ENCODE measurements around the gene MAT2B. TPM values are rescaled to one million over a fixed set of nuclear protein-coding genes. Genes with fewer than 3 reads are reported as not detected.
A peak's percentile ranks its signal among the peaks of the same experiment; 100 is the strongest.

MAT2B gene
- total and polyA plus RNA-seq, 2 of the 8 experiments (the other 6 are each of a cell fraction or from before 2014, with no cell fraction given) = 33.9 to 65.2 TPM

DNA sequence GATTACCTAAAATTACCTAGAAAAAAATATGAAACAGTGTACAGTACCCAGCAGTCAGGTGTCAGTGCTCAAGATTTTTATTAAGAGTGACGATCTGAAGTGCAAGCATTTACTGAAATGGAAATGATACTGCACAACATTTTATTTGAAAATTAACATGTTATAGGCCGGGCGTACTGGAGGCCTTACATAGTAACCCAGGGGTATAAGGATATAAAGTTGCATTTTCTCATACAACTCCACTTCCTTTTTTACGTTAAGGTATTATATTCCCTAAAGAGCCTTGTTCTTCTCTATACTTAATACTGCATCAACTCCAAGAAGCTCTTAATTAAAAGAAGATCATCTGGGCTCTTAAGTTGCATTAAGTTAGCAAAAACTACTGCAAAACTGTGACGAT, 3.3 kb downstream of the MAT2B start:
- Histone ChIP-seq H4K5ac (ENCODE audit: insufficient read length, low read depth, low read length) (peak overlapping the region; percentile 35), H2AK5ac (ENCODE audit: low read depth, low read length) (no peak overlapping the region), H3K36me3 (ENCODE audit: control insufficient read depth in 2 of 4, insufficient read depth in 4 of 4, low read length in 3 of 4) (peaks cover 2 to 21% (median 18%) of the 10 kb centered on the region in 4 experiments), H3K56ac (replicated peaks; ENCODE audit: insufficient read length, low read depth, low read length) (no peak overlapping the region), H2AFZ (ENCODE audit: low read length) (no peak overlapping the region), H2BK120ac (replicated peaks; ENCODE audit: low read depth, low read length) (no peak overlapping the region), H3K79me2 (ENCODE audit: control insufficient read depth in 1 of 2, insufficient read depth in 2 of 2, low read length in 2 of 2) (peaks cover 28 to 96% of the 10 kb centered on the region in 2 experiments), H2BK12ac (ENCODE audit: low read depth, low read length) (no peak overlapping the region), H3K23ac (ENCODE audit: insufficient read length) (no peak overlapping the region), H3K4me1 (replicated peaks in 1 of 4; ENCODE audit: control insufficient read depth in 3 of 4, insufficient read depth in 4 of 4, low read length in 3 of 4) (peaks cover 0 to 4% (median 3%) of the 10 kb centered on the region in 4 experiments; a peak in 3 of 7 replicates), H3K14ac (ENCODE audit: insufficient read length) (no peak overlapping the region), H3K4me3 (ENCODE audit: extremely low read depth in 1 of 4, insufficient read depth in 2 of 4, low read depth in 3 of 4, low read length in 4 of 4) (peak overlapping the region in 1 of 4 experiments; percentile 31; a peak in 1 of 8 replicates), H3K27ac (ENCODE audit: low read depth, low read length) (no peak overlapping the region), H3K4me2 (ENCODE audit: insufficient read depth in 1 of 2, low read depth in 2 of 2, low read length in 2 of 2) (peak overlapping the region in 1 of 2 experiments; percentile 26; a peak in 2 of 4 replicates), H4K20me1 (replicated peaks in 1 of 2; ENCODE audit: control insufficient read depth in 1 of 2, insufficient read depth in 2 of 2, low read length in 2 of 2) (peaks cover 19 to 34% of the 10 kb centered on the region in 2 experiments), H3K18ac (ENCODE audit: extremely low read depth, low read length) (no peak overlapping the region), H2BK15ac (ENCODE audit: low read length) (no peak overlapping the region), H2BK5ac (ENCODE audit: low read depth, low read length) (no peak overlapping the region), H4K8ac (ENCODE audit: extremely low read depth, insufficient read depth, low read length) (no peak overlapping the region), H3K9ac (replicated peaks in 1 of 4; ENCODE audit: extremely low read depth in 1 of 4, low read depth in 3 of 4, low read length in 3 of 4) (no peak overlapping the region), H3K27me3 (replicated peaks in 1 of 4; ENCODE audit: control insufficient read depth in 3 of 4, extremely low read depth in 1 of 4, insufficient read depth in 3 of 4, low read length in 3 of 4) (no peaks in the 10 kb centered on the region), H4K91ac (replicated peaks; ENCODE audit: insufficient read length, low read length) (no peak overlapping the region), H2BK20ac (ENCODE audit: low read length) (no peak overlapping the region), H3K23me2 (ENCODE audit: low read depth, low read length) (peaks cover 12% of the 10 kb centered on the region), H3K9me3 (ENCODE audit: insufficient read depth in 2 of 2, low read depth in 1 of 2, low read length in 1 of 2) (no peaks in the 10 kb centered on the region), H3K79me1 (ENCODE audit: low read depth, low read length) (no peaks in the 10 kb centered on the region), H3K4ac (replicated peaks; ENCODE audit: insufficient read length, low read depth, low read length) (no peak overlapping the region)
- FAIRE-seq (no peak), DNase-seq (ENCODE audit: low read depth in 1 of 2, low spot score in 2 of 2) (no peak)
- POLR2A ChIA-PET (ENCODE audit: partially characterized antibody) = interaction anchor here (1.0 to 2.5 kb wide), 6 partner anchors 10 to 71 kb away, joined by 3 to 12 read pairs (median 8); partner anchors contain the start of genes CCNG1, HMMR and NUDCD2
- 83% methylated on average over 5 of the region's 5 CpGs; no CpG with 5 or more reads in 1 of the 2 experiments for WGBS, 2 experiments (ENCODE audit: extremely low coverage in 1 of 2, insufficient coverage in 1 of 2, insufficient read length in 1 of 2, insufficient replicate concordance in 2 of 2, low coverage in 1 of 2, low lambda C conversion rate in 2 of 2, missing lambda C conversion rate in 1 of 2)
- CTCF ChIA-PET (ENCODE audit: partially characterized antibody) = interaction anchor here (0.7 to 1.5 kb wide), 5 partner anchors 10 to 70 kb away, joined by 3 to 5 read pairs (median 3); no protein-coding TSS in a partner anchor
- TF ChIP-seq MAFK (IDR thresholded peaks at IDR 0.05; ENCODE audit: low read depth, low read length) = no peak
- no peak for TF ChIP-seq CHD2 (IDR thresholded peaks at IDR 0.05; ENCODE audit: low read length)
- TF ChIP-seq, protein P1, sequence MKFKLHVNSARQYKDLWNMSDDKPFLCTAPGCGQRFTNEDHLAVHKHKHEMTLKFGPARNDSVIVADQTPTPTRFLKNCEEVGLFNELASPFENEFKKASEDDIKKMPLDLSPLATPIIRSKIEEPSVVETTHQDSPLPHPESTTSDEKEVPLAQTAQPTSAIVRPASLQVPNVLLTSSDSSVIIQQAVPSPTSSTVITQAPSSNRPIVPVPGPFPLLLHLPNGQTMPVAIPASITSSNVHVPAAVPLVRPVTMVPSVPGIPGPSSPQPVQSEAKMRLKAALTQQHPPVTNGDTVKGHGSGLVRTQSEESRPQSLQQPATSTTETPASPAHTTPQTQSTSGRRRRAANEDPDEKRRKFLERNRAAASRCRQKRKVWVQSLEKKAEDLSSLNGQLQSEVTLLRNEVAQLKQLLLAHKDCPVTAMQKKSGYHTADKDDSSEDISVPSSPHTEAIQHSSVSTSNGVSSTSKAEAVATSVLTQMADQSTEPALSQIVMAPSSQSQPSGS (IDR thresholded peaks at IDR 0.05; ENCODE audit: low read length) = no peak
- TF ChIP-seq USF2 (IDR thresholded peaks at IDR 0.05; ENCODE audit: low read length) = no peak
- no peak for TF ChIP-seq YY1 (IDR thresholded peaks at IDR 0.05; ENCODE audit: low read depth, low read length)
- TF ChIP-seq RNF2 (IDR thresholded peaks at IDR 0.05; ENCODE audit: borderline replicate concordance, low read depth, low read length, missing control alignments, poor library complexity, severe bottlenecking) = no peak
- no peak for TF ChIP-seq CBX8 (IDR thresholded peaks at IDR 0.05; ENCODE audit: borderline replicate concordance, low read depth, low read length)
- no peak for TF ChIP-seq POU5F1 (IDR thresholded peaks at IDR 0.05; ENCODE audit: low read depth, low read length)
